ENCODE measurements around the gene SLC1A7.

DNA sequence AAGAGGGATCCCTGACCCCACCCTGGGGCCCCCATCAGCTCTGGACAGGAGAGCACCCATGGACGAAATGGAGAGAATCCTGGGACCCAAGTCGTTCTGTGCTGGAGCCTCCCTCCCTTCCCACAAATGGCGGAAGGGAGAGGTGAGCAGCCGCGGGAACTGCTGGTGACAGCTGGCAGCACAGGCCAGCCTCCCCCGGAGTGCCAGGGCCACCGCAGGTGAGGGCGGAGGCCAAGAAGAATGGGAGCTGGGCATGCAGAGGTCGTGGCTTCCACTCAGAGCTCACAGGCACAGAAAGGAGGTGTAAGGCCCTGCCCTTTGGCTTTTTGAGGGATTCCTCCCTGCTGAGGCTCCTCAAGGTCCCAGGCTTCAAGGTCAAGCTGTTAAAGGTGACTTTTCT lies 24.6 kb downstream of the SLC1A7 start:
- TF ChIP-seq, protein P1, sequence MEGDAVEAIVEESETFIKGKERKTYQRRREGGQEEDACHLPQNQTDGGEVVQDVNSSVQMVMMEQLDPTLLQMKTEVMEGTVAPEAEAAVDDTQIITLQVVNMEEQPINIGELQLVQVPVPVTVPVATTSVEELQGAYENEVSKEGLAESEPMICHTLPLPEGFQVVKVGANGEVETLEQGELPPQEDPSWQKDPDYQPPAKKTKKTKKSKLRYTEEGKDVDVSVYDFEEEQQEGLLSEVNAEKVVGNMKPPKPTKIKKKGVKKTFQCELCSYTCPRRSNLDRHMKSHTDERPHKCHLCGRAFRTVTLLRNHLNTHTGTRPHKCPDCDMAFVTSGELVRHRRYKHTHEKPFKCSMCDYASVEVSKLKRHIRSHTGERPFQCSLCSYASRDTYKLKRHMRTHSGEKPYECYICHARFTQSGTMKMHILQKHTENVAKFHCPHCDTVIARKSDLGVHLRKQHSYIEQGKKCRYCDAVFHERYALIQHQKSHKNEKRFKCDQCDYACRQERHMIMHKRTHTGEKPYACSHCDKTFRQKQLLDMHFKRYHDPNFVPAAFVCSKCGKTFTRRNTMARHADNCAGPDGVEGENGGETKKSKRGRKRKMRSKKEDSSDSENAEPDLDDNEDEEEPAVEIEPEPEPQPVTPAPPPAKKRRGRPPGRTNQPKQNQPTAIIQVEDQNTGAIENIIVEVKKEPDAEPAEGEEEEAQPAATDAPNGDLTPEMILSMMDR (IDR thresholded peaks at IDR 0.05), result no peak
- no peak for TF ChIP-seq POLR2AphosphoS5 (IDR thresholded peaks at IDR 0.05)
